B cell (primary cell): ENCODE data around the gene GRIK2. TPM values are rescaled to one million over a fixed set of nuclear protein-coding genes. Genes with fewer than 3 reads are reported as not detected.

Experiments
- ATAC-seq: fragments of 200-7000 bp; cut with Tn5 transposase; one replicate; pipeline ENCODE4 v1.10.0; 2021; ENCODE audit warnings: low read depth, mild to moderate bottlenecking, moderate number of reproducible peaks, moderate library complexity
- CTCF ChIA-PET: fragments of 350-600 bp; sonication (Branson Sonifier 250); formaldehyde crosslinking; loops from one replicate; lab custom pipeline; 2021; ENCODE audit warnings: antibody characterized with exemption, inconsistent platforms; lab: Charles Lee
- POLR2A ChIA-PET: fragments of 350-600 bp; sonication (Branson Sonifier 250); formaldehyde crosslinking; loops from one replicate; lab custom pipeline; 2021; ENCODE audit warnings: antibody characterized with exemption; lab: Charles Lee
- DNase-seq: peaks from one replicate; pipeline ENCODE4 v3.0.0; 2013
- H2AFZ ChIP-seq: 2 replicates; pipeline ENCODE4 v1.6.1; 2012; ENCODE audit warnings: mild to moderate bottlenecking, low read depth, low read length; ENCODE audit not compliant: insufficient read depth, poor library complexity, severe bottlenecking
- H3K27ac ChIP-seq, 2 donors: 1 replicate in 1 of 2; 2 replicates in 1 of 2; pipeline ENCODE4 v1.5.1; 2012 to 2013; ENCODE audit warnings: low read length in 2 of 2, mild to moderate bottlenecking in 2 of 2, moderate library complexity in 1 of 2
- H3K27me3 ChIP-seq, 4 experiments: fragments of 200-600 bp in 1 of 4; sonication (generic) in 1 of 4; replicated peaks in 1 of 4; 1 replicate in 2 of 4; 2 replicates in 2 of 4; pipeline versions ENCODE4 v1.6.1 to v1.7.0; 2013 to 2016; ENCODE audit warnings: low read length in 3 of 4, mild to moderate bottlenecking in 2 of 4, mixed read lengths in 1 of 4, moderate library complexity in 1 of 4; ENCODE audit not compliant: insufficient read depth in 4 of 4, control insufficient read depth in 3 of 4; ENCODE audit errors: control extremely low read depth in 1 of 4
- H3K36me3 ChIP-seq, 2 experiments: replicated peaks in 1 of 2; 1 replicate in 1 of 2; 2 replicates in 1 of 2; pipeline versions ENCODE4 v1.6.1 to v1.7.1; 2013; ENCODE audit warnings: low read length in 1 of 2; ENCODE audit not compliant: insufficient read depth in 2 of 2, control insufficient read depth in 1 of 2; ENCODE audit errors: control extremely low read depth in 1 of 2, extremely low read depth in 1 of 2
- H3K4me1 ChIP-seq, 2 donors: fragments of 200-600 bp in 1 of 2; sonication (generic) in 1 of 2; 1 replicate in 1 of 2; 2 replicates in 1 of 2; pipeline versions ENCODE4 v1.5.1 to v1.6.1; 2013 to 2017; ENCODE audit warnings: low read length in 2 of 2; ENCODE audit not compliant: control insufficient read depth in 2 of 2, insufficient read depth in 2 of 2
- H3K4me2 ChIP-seq: replicated peaks from 2 replicates; pipeline ENCODE3; 2012; ENCODE audit warnings: mild to moderate bottlenecking, low read depth, low read length; ENCODE audit not compliant: poor library complexity, severe bottlenecking
- H3K4me3 ChIP-seq, 5 experiments: fragments of 200-600 bp in 1 of 5; sonication (generic) in 1 of 5; 1 replicate in 3 of 5; 2 replicates in 2 of 5; pipeline versions ENCODE4 v1.5.1 to v1.7.0; 2011 to 2016; ENCODE audit warnings: low read length in 4 of 5, mild to moderate bottlenecking in 4 of 5, low read depth in 2 of 5, control low read depth in 1 of 5, moderate library complexity in 1 of 5; ENCODE audit not compliant: insufficient read depth in 1 of 5; ENCODE audit errors: control extremely low read depth in 1 of 5, extremely low read depth in 1 of 5
- H3K79me2 ChIP-seq: fragments of 200-600 bp; sonication (generic); one replicate; pipeline ENCODE4 v1.6.0; 2016; ENCODE audit warnings: low read length; ENCODE audit not compliant: control insufficient read depth, insufficient read depth
- H3K9ac ChIP-seq: fragments of 200-600 bp; sonication (generic); 2 replicates; pipeline ENCODE4 v1.6.1; 2017; ENCODE audit warnings: mild to moderate bottlenecking, low read length, moderate library complexity
- H3K9me3 ChIP-seq, 3 donors: one replicate each; pipeline versions ENCODE4 v1.6.1 to v1.7.1; 2013; ENCODE audit warnings: low read length in 2 of 3; ENCODE audit not compliant: control insufficient read depth in 2 of 3, insufficient read depth in 1 of 3; ENCODE audit errors: control extremely low read depth in 1 of 3
- H4K20me1 ChIP-seq: 2 replicates; pipeline ENCODE4 v1.6.0; 2012; ENCODE audit warnings: mild to moderate bottlenecking, low read length; ENCODE audit not compliant: insufficient read depth, control insufficient read depth, poor library complexity, severe bottlenecking
- H3K27ac Mint-ChIP-seq: one replicate; pipeline ENCODE4 v1.8.0; 2021; ENCODE audit warnings: mixed read lengths
- H3K27me3 Mint-ChIP-seq: one replicate; pipeline ENCODE4 v1.8.0; 2021; ENCODE audit warnings: mixed read lengths
- H3K4me1 Mint-ChIP-seq: one replicate; pipeline ENCODE4 v1.8.0; 2021; ENCODE audit warnings: mixed read lengths
- H3K4me3 Mint-ChIP-seq: one replicate; pipeline ENCODE4 v1.8.0; 2021; ENCODE audit warnings: mixed read lengths
- H3K9me3 Mint-ChIP-seq: one replicate; pipeline ENCODE4 v1.8.0; 2022; ENCODE audit warnings: mixed read lengths; ENCODE audit not compliant: insufficient read depth
- EZH2 ChIP-seq: IDR thresholded peaks from 2 replicates; pipeline ENCODE4 v1.6.1; 2012; ENCODE audit warnings: borderline replicate concordance, low read depth, mild to moderate bottlenecking, moderate library complexity, low read length; ENCODE audit not compliant: insufficient read depth, poor library complexity, severe bottlenecking
- WGBS: methylation state at CpG from one replicate; pipeline ENCODE4 v1.1.5; 2013; ENCODE audit warnings: missing lambda C conversion rate; ENCODE audit not compliant: insufficient coverage; 5-methylcytosine and 5-hydroxymethylcytosine counted together
- intact Hi-C: fragments of 100-400 bp; cut with micrococcal nuclease; formaldehyde crosslinking; loops from one replicate; pipeline ENCODE4 v1.10.0; 2022
- polyA plus RNA-seq: library from polyadenylated mRNA; depleted of rRNA; stranded (reverse); fragments of >200 nt; gene quantifications from 2 replicates; pipeline ENCODE4 v1.2.3, GENCODE V29; 2012
- total RNA-seq, 2 donors: library from RNA; stranded (reverse); fragments of 120-200 nt in 1 of 2; gene quantifications; 1 replicate in 1 of 2; 2 replicates in 1 of 2; pipeline versions ENCODE4 v1.2.3 to v1.2.4, GENCODE V29; 2013 to 2022
- TF ChIP-seq, protein P1 (sequence below): fragments of 200-600 bp; IDR thresholded peaks from one replicate; pipeline ENCODE4 v1.8.0; 2022; ENCODE audit warnings: antibody characterized with exemption, mild to moderate bottlenecking

Gene GRIK2
- total and polyA plus RNA-seq, 2 donors (not counting 1 experiment from before 2014, with no cell fraction given), result not detected

DNA sequence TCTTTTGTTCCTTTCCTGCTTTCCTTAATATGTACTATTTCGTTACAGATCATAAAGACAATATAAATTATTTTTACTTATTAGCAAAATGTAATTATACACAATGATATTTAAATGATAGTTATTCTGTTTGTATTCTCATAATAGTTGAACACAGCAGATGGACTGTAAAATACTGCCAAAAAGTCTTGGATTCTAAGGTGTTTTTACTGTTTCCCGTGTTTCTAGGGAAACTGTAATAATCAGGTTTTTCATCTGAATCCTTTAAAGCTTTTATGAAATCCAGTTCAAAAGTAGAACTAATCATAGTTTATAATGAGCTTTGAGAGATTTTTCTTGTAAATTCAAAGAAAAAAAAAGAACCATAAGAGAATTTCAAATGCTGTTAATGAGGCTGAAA, 148.4 kb downstream of the GRIK2 start:
- Mint-ChIP-seq H3K27ac (no peak overlapping the region), H3K4me1 (no peaks in the 10 kb centered on the region), H3K4me3 (no peak overlapping the region), H3K27me3 (no peaks in the 10 kb centered on the region), H3K9me3 (no peaks in the 10 kb centered on the region)
- Histone ChIP-seq H3K4me1 (no peaks in the 10 kb centered on the region), H3K27ac (no peak overlapping the region), H4K20me1 (no peaks in the 10 kb centered on the region), H3K36me3 (no peaks in the 10 kb centered on the region), H3K4me3 (no peak overlapping the region), H2AFZ (no peak overlapping the region), H3K4me2 (no peak overlapping the region), H3K9me3 (no peaks in the 10 kb centered on the region), H3K9ac (no peak overlapping the region), H3K79me2 (no peaks in the 10 kb centered on the region), H3K27me3 (no peaks in the 10 kb centered on the region)
- POLR2A ChIA-PET, result no interaction called here
- ATAC-seq (no peak), DNase-seq (no peak)
- WGBS, result no CpG with 5 or more reads among the region's 2 CpGs
- intact Hi-C loops, result no loop called here
- TF ChIP-seq EZH2, result no peak
- TF ChIP-seq, protein P1, sequence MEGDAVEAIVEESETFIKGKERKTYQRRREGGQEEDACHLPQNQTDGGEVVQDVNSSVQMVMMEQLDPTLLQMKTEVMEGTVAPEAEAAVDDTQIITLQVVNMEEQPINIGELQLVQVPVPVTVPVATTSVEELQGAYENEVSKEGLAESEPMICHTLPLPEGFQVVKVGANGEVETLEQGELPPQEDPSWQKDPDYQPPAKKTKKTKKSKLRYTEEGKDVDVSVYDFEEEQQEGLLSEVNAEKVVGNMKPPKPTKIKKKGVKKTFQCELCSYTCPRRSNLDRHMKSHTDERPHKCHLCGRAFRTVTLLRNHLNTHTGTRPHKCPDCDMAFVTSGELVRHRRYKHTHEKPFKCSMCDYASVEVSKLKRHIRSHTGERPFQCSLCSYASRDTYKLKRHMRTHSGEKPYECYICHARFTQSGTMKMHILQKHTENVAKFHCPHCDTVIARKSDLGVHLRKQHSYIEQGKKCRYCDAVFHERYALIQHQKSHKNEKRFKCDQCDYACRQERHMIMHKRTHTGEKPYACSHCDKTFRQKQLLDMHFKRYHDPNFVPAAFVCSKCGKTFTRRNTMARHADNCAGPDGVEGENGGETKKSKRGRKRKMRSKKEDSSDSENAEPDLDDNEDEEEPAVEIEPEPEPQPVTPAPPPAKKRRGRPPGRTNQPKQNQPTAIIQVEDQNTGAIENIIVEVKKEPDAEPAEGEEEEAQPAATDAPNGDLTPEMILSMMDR, result no peak
- CTCF ChIA-PET, result no interaction called here

DNA sequence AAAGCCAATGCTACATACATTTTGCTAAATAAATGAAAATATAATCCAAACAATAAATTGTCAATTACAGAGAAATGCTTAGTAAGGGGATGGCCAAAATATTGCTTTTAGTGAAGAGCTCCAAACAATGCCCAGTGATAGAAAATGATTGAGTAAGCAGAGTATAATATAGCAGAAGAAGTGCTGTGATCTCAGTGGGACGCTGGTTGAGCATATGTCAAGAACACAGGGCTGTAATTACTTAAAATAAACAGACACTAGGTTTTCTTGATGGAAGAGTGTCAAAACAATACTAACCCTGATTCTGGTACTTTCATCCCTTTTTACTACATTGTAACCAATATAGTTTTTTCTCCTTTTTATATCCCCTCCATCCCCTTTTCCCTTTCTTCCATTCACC, 150.3 kb downstream of the GRIK2 start:
- no CpG with 5 or more reads among the region's 1 CpG for WGBS
- Mint-ChIP-seq H3K27me3 (no peaks in the 10 kb centered on the region), H3K4me3 (no peak overlapping the region), H3K4me1 (no peaks in the 10 kb centered on the region), H3K27ac (no peak overlapping the region), H3K9me3 (peaks cover 4% of the 10 kb centered on the region)
- ATAC-seq (no peak), DNase-seq (no peak)
- Histone ChIP-seq H3K4me3 (no peak overlapping the region), H3K79me2 (no peaks in the 10 kb centered on the region), H4K20me1 (no peaks in the 10 kb centered on the region), H3K27ac (no peak overlapping the region), H3K4me1 (no peaks in the 10 kb centered on the region), H3K9me3 (no peaks in the 10 kb centered on the region), H2AFZ (no peak overlapping the region), H3K4me2 (no peak overlapping the region), H3K9ac (no peak overlapping the region), H3K36me3 (no peaks in the 10 kb centered on the region), H3K27me3 (no peaks in the 10 kb centered on the region)
- CTCF ChIA-PET, result no interaction called here
- no peak for TF ChIP-seq EZH2
- TF ChIP-seq, protein P1, result no peak
- POLR2A ChIA-PET, result no interaction called here
- intact Hi-C loops, result no loop called here
